NOMO-1 treated with dmso at 0.1 percent for 144 hours (cell line): ENCODE data around the gene SYNRG.
A peak's percentile ranks its signal among the peaks of the same experiment; 100 is the strongest.

Experiments
- DNase-seq: peaks from one replicate; lab custom pipeline; 2025; ENCODE audit not compliant: unreplicated experiment; lab: John Stamatoyannopoulos, UW

The SYNRG gene

GRCh38 chr17:37479025-37479424 is 130.2 kb downstream of the SYNRG start:
- no peak for DNase-seq

GRCh38 chr17:37478187-37478586 is 131.0 kb downstream of the SYNRG start:
- DNase-seq: no peak

- no peak for DNase-seq
These were observed 132.6 kb downstream of the SYNRG start for GRCh38 chr17:37476431-37477120.

- DNase-seq: peak; percentile 4
These were observed 133.3 kb downstream of the SYNRG start for GRCh38 chr17:37475731-37476420.

- no peak for DNase-seq
These were observed 139.0 kb downstream of the SYNRG start for GRCh38 chr17:37470181-37470580.

- no peak for DNase-seq
These were observed 142.7 kb downstream of the SYNRG start for GRCh38 chr17:37466471-37466870.

GRCh38 chr17:37465069-37465616 is 144.1 kb downstream of the SYNRG start:
- no peak for DNase-seq
